HepG2 (cell line): ENCODE data around the gene NDE1. TPM values are rescaled to one million over a fixed set of nuclear protein-coding genes. Genes with fewer than 3 reads are reported as not detected.

Source experiments
- ADNP ChIP-seq: sonication (generic); formaldehyde crosslinking; IDR thresholded peaks from 2 replicates; pipeline ENCODE4 v1.4.0; 2020; ENCODE audit warnings: missing genetic modification reagents
- CBFB ChIP-seq: sonication (generic); formaldehyde crosslinking; IDR thresholded peaks from 2 replicates; pipeline ENCODE4 v1.4.0; 2020; ENCODE audit warnings: missing genetic modification reagents
- FOXO4 ChIP-seq: sonication (generic); formaldehyde crosslinking; conservative IDR thresholded peaks from 2 replicates; pipeline ENCODE4 v1.8.1; 2023; ENCODE audit warnings: missing genetic modification reagents
- KLF12 ChIP-seq: sonication (generic); formaldehyde crosslinking; IDR thresholded peaks from 2 replicates; pipeline ENCODE4 v1.4.0; 2020; ENCODE audit warnings: missing genetic modification reagents, borderline replicate concordance
- KLF13 ChIP-seq: sonication (generic); formaldehyde crosslinking; IDR thresholded peaks from 2 replicates; pipeline ENCODE4 v1.4.0; 2020; ENCODE audit warnings: mild to moderate bottlenecking, missing genetic modification reagents
- MBD4 ChIP-seq: IDR thresholded peaks from 2 replicates; pipeline ENCODE4 v1.6.1; 2012; ENCODE audit warnings: low read length, inconsistent platforms, borderline replicate concordance
- MYC ChIP-seq: sonication (generic); formaldehyde crosslinking; IDR thresholded peaks from 2 replicates; pipeline ENCODE4 v1.9.0; 2021; ENCODE audit warnings: missing genetic modification reagents, borderline replicate concordance
- NFATC3 ChIP-seq: sonication (generic); formaldehyde crosslinking; IDR thresholded peaks from 2 replicates; pipeline ENCODE4 v1.5.1; 2020; ENCODE audit warnings: mild to moderate bottlenecking, missing genetic modification reagents
- PBX2 ChIP-seq: IDR thresholded peaks from 2 replicates; pipeline ENCODE4 v1.6.1; 2016; ENCODE audit warnings: control low read depth
- SNAPC2 ChIP-seq: sonication (generic); formaldehyde crosslinking; IDR thresholded peaks from 2 replicates; pipeline ENCODE4 v1.8.1; 2022; ENCODE audit warnings: mild to moderate bottlenecking, missing genetic modification reagents
- ZBTB10 ChIP-seq: sonication (generic); formaldehyde crosslinking; IDR thresholded peaks from 2 replicates; pipeline ENCODE4 v1.4.0; 2020; ENCODE audit warnings: missing genetic modification reagents, borderline replicate concordance
- ZFP36L2 ChIP-seq: sonication (generic); formaldehyde crosslinking; IDR thresholded peaks from 2 replicates; pipeline ENCODE4 v1.4.0; 2020; ENCODE audit warnings: missing genetic modification reagents
- ZMYM2 ChIP-seq: sonication (generic); formaldehyde crosslinking; IDR thresholded peaks from 2 replicates; pipeline ENCODE4 v1.8.0; 2022; ENCODE audit warnings: mild to moderate bottlenecking, missing genetic modification reagents
- ZMYM4 ChIP-seq: sonication (generic); formaldehyde crosslinking; IDR thresholded peaks from 2 replicates; pipeline ENCODE4 v1.8.1; 2023; ENCODE audit warnings: mild to moderate bottlenecking, missing genetic modification reagents
- ZNF510 ChIP-seq: sonication (generic); formaldehyde crosslinking; IDR thresholded peaks from 2 replicates; pipeline ENCODE4 v1.4.0; 2020; ENCODE audit warnings: low read depth, mild to moderate bottlenecking, missing genetic modification reagents
- ZNF547 ChIP-seq: sonication (generic); formaldehyde crosslinking; IDR thresholded peaks from 2 replicates; pipeline ENCODE4 v1.5.1; 2020; ENCODE audit warnings: mild to moderate bottlenecking, missing genetic modification reagents
- ZNF557 ChIP-seq: sonication (generic); formaldehyde crosslinking; IDR thresholded peaks from 2 replicates; pipeline ENCODE4 v1.4.0; 2020; ENCODE audit warnings: missing genetic modification reagents
- ZNF609 ChIP-seq: sonication (generic); formaldehyde crosslinking; IDR thresholded peaks from 2 replicates; pipeline ENCODE4 v1.4.0; 2020; ENCODE audit warnings: mild to moderate bottlenecking, missing genetic modification reagents, borderline replicate concordance
- ZNF839 ChIP-seq: sonication (generic); formaldehyde crosslinking; IDR thresholded peaks from 2 replicates; pipeline ENCODE4 v1.4.0; 2020; ENCODE audit warnings: missing genetic modification reagents, mild to moderate bottlenecking, borderline replicate concordance
- ZSCAN20 ChIP-seq: sonication (generic); formaldehyde crosslinking; IDR thresholded peaks from 2 replicates; pipeline ENCODE4 v1.4.0; 2020; ENCODE audit warnings: missing genetic modification reagents, mild to moderate bottlenecking, borderline replicate concordance
- polyA plus RNA-seq, 8 experiments: library from polyadenylated mRNA; depleted of rRNA in 3 of 8; stranded (reverse) in 7 of 8; unstranded in 1 of 8; fragments of >200 nt; fragmentation: Illumina TruSeq in 4 of 8; extraction: Trizol in 4 of 8; gene quantifications; 2 replicates each; pipeline versions ENCODE4 v1.2.1 to v1.2.3, GENCODE V29; 2011 to 2016; ENCODE audit warnings: low read depth in 4 of 8, missing spikeins in 1 of 8, mixed read lengths in 1 of 8; ENCODE audit not compliant: insufficient read depth in 1 of 8
- total RNA-seq, 5 experiments: library from RNA; depleted of rRNA; stranded (reverse); fragments of >200 nt; fragmentation: Illumina TruSeq; extraction: Trizol; gene quantifications; 2 replicates each; pipeline ENCODE4 v1.2.3, GENCODE V29; 2016; ENCODE audit warnings: low read depth in 1 of 5

Gene NDE1
- total and polyA plus RNA-seq, 2 of the 13 experiments (the other 11 are each of a cell fraction or from before 2014, with no cell fraction given): 40.9 to 72.5 TPM

GRCh38 chr16:15607700-15608396 is 42.2 kb upstream of the NDE1 start (continued):
- TF ChIP-seq ZNF609 (CRISPR knock-in tag) (peak; percentile 36; the same call in 1 of the 2 replicates), FOXO4 (no peak), ZFP36L2 (CRISPR knock-in tag) (no peak), ZMYM2 (CRISPR knock-in tag) (no peak), ADNP (no peak), KLF13 (CRISPR knock-in tag) (no peak), SNAPC2 (CRISPR knock-in tag) (no peak; the same call in 1 of the 2 replicates), CBFB (CRISPR knock-in tag) (no peak), MYC (no peak), KLF12 (no peak), ZNF839 (no peak; the same call in 1 of the 2 replicates), PBX2 (CRISPR knock-in tag) (no peak), ZBTB10 (CRISPR knock-in tag) (no peak), ZSCAN20 (CRISPR knock-in tag) (no peak), MBD4 (no peak), NFATC3 (no peak), ZMYM4 (peak; percentile 53; the same call in 1 of the 2 replicates), ZNF547 (CRISPR knock-in tag) (no peak), ZNF557 (no peak), ZNF510 (0 out of 2 replicates have a peak, but pooled peaks have one; percentile 58)
